ENCODE data around the gene SVOP. TPM values are rescaled to one million over a fixed set of nuclear protein-coding genes. Genes with fewer than 3 reads are reported as not detected.

The SVOP gene
- total RNA-seq, 2 experiments from 2014 or later, result not detected

DNA sequence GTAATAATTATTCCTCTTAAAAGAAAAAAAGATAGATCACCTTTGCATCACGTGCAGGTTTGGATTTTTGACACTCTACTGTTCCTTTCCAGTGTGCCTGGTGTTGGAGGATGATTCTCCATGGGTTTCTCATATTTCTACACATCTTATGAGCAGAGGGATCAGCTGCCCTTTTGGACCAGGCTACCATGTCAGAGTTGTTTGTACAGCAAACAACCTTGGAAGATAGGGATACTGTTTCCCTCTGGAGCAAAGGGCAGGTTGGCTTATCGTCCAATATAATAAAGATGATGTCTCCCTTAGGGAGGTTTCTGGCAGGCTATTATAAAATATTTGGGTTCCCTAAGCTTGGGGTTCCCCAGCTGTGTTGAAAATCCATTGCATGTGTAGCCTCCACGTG, 98.9 kb downstream of the SVOP start:
- Histone ChIP-seq H3K27ac (ENCODE audit: low read depth in 1 of 2, low read length in 2 of 2) (no peak overlapping the region), H3K9me3 (ENCODE audit: control insufficient read depth in 1 of 2, insufficient read depth in 1 of 2, low read length in 2 of 2) (peaks cover 0 to 8% of the 10 kb centered on the region in 2 experiments), H3K27me3 (ENCODE audit: control insufficient read depth in 1 of 2, insufficient read depth in 2 of 2, low read length in 2 of 2) (no peaks in the 10 kb centered on the region), H3K4me3 (ENCODE audit: low read length) (no peak overlapping the region), H3K4me1 (ENCODE audit: insufficient read depth, low read length) (no peaks in the 10 kb centered on the region), H3K36me3 (ENCODE audit: insufficient read depth, low read length) (no peaks in the 10 kb centered on the region)
- ATAC-seq (ENCODE audit: poor library complexity), result no peak
- no peak for DNase-seq
- H3K36me3 Mint-ChIP-seq (ENCODE audit: low read depth), result no peaks in the 10 kb centered on the region
- H3K4me1 Mint-ChIP-seq (ENCODE audit: low read depth), result no peaks in the 10 kb centered on the region
- POLR2A ChIA-PET, result no interaction called here
- H3K27ac Mint-ChIP-seq, result no peak overlapping the region
- intact Hi-C loops (cut with DNase I, micrococcal nuclease), result no loop called here
- CTCF ChIA-PET, result no interaction called here
- H3K9me3 Mint-ChIP-seq, result peaks cover 6% of the 10 kb centered on the region
- TF ChIP-seq, protein P1, sequence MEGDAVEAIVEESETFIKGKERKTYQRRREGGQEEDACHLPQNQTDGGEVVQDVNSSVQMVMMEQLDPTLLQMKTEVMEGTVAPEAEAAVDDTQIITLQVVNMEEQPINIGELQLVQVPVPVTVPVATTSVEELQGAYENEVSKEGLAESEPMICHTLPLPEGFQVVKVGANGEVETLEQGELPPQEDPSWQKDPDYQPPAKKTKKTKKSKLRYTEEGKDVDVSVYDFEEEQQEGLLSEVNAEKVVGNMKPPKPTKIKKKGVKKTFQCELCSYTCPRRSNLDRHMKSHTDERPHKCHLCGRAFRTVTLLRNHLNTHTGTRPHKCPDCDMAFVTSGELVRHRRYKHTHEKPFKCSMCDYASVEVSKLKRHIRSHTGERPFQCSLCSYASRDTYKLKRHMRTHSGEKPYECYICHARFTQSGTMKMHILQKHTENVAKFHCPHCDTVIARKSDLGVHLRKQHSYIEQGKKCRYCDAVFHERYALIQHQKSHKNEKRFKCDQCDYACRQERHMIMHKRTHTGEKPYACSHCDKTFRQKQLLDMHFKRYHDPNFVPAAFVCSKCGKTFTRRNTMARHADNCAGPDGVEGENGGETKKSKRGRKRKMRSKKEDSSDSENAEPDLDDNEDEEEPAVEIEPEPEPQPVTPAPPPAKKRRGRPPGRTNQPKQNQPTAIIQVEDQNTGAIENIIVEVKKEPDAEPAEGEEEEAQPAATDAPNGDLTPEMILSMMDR (IDR thresholded peaks at IDR 0.05), result no peak
- no peak overlapping the region for H3K4me3 Mint-ChIP-seq
- H3K27me3 Mint-ChIP-seq, result peaks cover 10% of the 10 kb centered on the region

DNA sequence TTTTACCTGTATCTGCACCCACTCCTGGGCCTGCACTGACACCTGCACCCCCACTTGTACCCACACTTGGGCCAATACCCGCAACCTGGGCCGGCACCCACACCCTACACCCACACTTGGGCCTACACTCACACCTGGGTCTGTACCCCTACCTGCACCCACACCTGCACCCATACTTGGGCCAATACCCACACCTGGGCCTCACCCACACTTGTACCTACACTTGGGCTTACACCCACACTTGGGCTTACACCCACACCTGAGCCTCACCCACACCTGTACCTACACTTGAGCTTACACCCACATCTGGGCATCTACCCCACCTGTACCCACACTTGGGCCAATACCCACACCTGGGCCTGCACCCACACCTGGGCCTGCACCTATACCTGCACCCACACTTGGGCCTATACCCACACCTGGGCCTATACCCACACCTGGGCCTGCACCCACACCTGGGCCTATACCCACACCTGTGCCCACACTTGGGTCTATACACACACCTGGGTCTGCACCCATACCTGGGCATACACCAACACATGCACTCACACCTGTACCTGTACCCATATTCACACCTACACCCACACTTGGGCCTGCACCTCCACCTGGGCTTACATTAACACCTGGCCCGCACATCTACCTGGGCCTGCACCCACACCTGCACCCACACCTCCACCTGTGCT, 101.8 kb downstream of the SVOP start:
- ChIA-PET CTCF (no interaction called here), POLR2A (no interaction called here)
- H3K27ac ChIP-seq (ENCODE audit: low read depth in 1 of 2, low read length in 2 of 2), result no peak overlapping the region
- no peak overlapping the region for H3K27ac Mint-ChIP-seq
- TF ChIP-seq, protein P1 (IDR thresholded peaks at IDR 0.05), result no peak
- H3K9me3 Mint-ChIP-seq, result peaks cover 1% of the 10 kb centered on the region
- H3K4me3 ChIP-seq (ENCODE audit: low read length), result no peak overlapping the region
- H3K4me3 Mint-ChIP-seq, result no peak overlapping the region
- H3K27me3 Mint-ChIP-seq, result peaks cover 5% of the 10 kb centered on the region
- ATAC-seq (ENCODE audit: poor library complexity) (no peak), DNase-seq (no peak)
- H3K27me3 ChIP-seq (ENCODE audit: control insufficient read depth in 1 of 2, insufficient read depth in 2 of 2, low read length in 2 of 2), result no peaks in the 10 kb centered on the region
- no peaks in the 10 kb centered on the region for H3K4me1 Mint-ChIP-seq (ENCODE audit: low read depth)
- intact Hi-C loops (cut with DNase I, micrococcal nuclease), result no loop called here
- no peaks in the 10 kb centered on the region for H3K4me1 ChIP-seq (ENCODE audit: insufficient read depth, low read length)
- peaks cover 0 to 8% of the 10 kb centered on the region in 2 experiments for H3K9me3 ChIP-seq (ENCODE audit: control insufficient read depth in 1 of 2, insufficient read depth in 1 of 2, low read length in 2 of 2)
- H3K36me3 ChIP-seq (ENCODE audit: insufficient read depth, low read length), result no peaks in the 10 kb centered on the region
- H3K36me3 Mint-ChIP-seq (ENCODE audit: low read depth), result no peaks in the 10 kb centered on the region

DNA sequence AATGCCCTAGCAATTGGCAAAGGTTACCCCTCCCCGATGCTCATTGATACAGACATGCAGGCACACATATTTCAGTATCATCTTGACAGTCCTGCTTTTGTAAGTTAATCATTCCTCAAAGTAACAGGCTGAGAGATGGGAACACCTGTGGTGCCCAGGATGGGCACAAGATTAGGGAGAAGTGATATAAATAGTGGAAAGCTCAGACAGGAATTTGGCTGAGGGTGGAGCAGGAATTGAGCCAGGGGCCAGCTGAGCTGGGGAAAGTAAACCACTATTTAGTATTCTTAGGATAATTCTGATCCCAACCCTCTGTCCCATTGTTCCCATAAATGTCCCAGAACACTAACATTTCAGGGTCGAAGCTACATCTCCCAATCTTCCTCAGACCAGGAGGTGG, 102.7 kb downstream of the SVOP start:
- intact Hi-C loops (cut with DNase I, micrococcal nuclease), result no loop called here
- H3K4me3 Mint-ChIP-seq, result no peak overlapping the region
- TF ChIP-seq, protein P1 (IDR thresholded peaks at IDR 0.05), result no peak
- H3K4me1 Mint-ChIP-seq (ENCODE audit: low read depth), result no peaks in the 10 kb centered on the region
- Histone ChIP-seq H3K4me1 (ENCODE audit: insufficient read depth, low read length) (no peaks in the 10 kb centered on the region), H3K9me3 (ENCODE audit: control insufficient read depth in 1 of 2, insufficient read depth in 1 of 2, low read length in 2 of 2) (peaks cover 0 to 8% of the 10 kb centered on the region in 2 experiments), H3K36me3 (ENCODE audit: insufficient read depth, low read length) (no peaks in the 10 kb centered on the region), H3K4me3 (ENCODE audit: low read length) (no peak overlapping the region), H3K27ac (ENCODE audit: low read depth in 1 of 2, low read length in 2 of 2) (no peak overlapping the region), H3K27me3 (ENCODE audit: control insufficient read depth in 1 of 2, insufficient read depth in 2 of 2, low read length in 2 of 2) (no peaks in the 10 kb centered on the region)
- ATAC-seq (ENCODE audit: poor library complexity) (no peak), DNase-seq (no peak)
- ChIA-PET CTCF (no interaction called here), POLR2A (no interaction called here)
- H3K27me3 Mint-ChIP-seq, result peaks cover 5% of the 10 kb centered on the region
- H3K27ac Mint-ChIP-seq, result no peak overlapping the region
- no peaks in the 10 kb centered on the region for H3K36me3 Mint-ChIP-seq (ENCODE audit: low read depth)
- H3K9me3 Mint-ChIP-seq, result peaks cover 1% of the 10 kb centered on the region
